ENCODE data around the gene CCDC141.

DNA sequence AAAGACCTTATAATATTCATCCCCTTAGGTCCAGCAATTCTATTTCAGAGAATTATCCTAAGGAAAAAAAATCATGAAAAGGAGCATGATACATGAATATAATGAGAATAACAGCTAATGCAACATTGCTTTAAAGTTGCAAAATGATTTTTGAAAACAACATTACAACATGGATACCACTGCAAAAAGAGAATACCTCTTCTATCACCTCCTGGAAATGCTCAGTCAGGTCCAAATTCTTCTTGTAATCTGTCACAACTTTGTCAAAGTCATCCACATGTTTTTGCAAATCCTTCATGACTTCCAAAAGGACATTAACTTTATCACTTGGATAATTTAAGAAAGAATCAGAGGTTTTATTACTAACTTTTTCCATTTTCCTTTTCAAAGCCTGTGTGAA, 194.8 kb downstream of the CCDC141 start:
- TF ChIP-seq, protein P1, sequence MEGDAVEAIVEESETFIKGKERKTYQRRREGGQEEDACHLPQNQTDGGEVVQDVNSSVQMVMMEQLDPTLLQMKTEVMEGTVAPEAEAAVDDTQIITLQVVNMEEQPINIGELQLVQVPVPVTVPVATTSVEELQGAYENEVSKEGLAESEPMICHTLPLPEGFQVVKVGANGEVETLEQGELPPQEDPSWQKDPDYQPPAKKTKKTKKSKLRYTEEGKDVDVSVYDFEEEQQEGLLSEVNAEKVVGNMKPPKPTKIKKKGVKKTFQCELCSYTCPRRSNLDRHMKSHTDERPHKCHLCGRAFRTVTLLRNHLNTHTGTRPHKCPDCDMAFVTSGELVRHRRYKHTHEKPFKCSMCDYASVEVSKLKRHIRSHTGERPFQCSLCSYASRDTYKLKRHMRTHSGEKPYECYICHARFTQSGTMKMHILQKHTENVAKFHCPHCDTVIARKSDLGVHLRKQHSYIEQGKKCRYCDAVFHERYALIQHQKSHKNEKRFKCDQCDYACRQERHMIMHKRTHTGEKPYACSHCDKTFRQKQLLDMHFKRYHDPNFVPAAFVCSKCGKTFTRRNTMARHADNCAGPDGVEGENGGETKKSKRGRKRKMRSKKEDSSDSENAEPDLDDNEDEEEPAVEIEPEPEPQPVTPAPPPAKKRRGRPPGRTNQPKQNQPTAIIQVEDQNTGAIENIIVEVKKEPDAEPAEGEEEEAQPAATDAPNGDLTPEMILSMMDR (IDR thresholded peaks at IDR 0.05; ENCODE audit: poor library complexity) = no peak
- no peak for TF ChIP-seq EZH2 (IDR thresholded peaks at IDR 0.05; ENCODE audit: borderline replicate concordance)
- TF ChIP-seq EZH2phosphoT487 (IDR thresholded peaks at IDR 0.05; ENCODE audit: low read depth, severe bottlenecking, unreplicated experiment) = no peak

Data from hepatocyte (in vitro differentiated cells).